Measurements from ENCODE around the gene GBE1.

DNA sequence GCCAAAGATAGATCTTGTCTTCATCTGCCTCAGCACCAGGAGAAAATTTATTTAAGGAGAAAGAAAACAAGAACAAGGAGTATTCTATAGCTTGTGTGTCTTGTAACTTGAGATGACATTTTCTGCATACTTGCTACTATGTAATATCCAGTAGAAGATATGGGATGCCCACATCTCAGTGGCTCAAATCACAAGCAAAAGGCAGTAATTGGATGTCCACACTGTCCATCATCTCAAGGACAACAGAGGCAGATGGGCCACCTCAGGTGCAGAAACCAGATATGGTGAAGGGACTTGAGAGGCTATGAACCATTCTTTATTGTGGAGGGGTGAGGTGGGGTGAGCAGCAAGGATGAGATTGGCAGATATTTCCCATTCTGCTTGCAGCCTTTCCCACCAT, 309.0 kb downstream of the GBE1 start:
- TF ChIP-seq, protein P1, sequence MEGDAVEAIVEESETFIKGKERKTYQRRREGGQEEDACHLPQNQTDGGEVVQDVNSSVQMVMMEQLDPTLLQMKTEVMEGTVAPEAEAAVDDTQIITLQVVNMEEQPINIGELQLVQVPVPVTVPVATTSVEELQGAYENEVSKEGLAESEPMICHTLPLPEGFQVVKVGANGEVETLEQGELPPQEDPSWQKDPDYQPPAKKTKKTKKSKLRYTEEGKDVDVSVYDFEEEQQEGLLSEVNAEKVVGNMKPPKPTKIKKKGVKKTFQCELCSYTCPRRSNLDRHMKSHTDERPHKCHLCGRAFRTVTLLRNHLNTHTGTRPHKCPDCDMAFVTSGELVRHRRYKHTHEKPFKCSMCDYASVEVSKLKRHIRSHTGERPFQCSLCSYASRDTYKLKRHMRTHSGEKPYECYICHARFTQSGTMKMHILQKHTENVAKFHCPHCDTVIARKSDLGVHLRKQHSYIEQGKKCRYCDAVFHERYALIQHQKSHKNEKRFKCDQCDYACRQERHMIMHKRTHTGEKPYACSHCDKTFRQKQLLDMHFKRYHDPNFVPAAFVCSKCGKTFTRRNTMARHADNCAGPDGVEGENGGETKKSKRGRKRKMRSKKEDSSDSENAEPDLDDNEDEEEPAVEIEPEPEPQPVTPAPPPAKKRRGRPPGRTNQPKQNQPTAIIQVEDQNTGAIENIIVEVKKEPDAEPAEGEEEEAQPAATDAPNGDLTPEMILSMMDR (optimal IDR thresholded peaks at IDR 0.05 in 1 of 3, IDR thresholded peaks at IDR 0.05 in 1 of 3, conservative IDR thresholded peaks at IDR 0.05 in 1 of 3; ENCODE audit: extremely low read depth in 1 of 3, insufficient read depth in 2 of 3, low read length in 3 of 3): no peak
- TF ChIP-seq EZH2 (IDR thresholded peaks at IDR 0.05; ENCODE audit: low read length): no peak

Data from keratinocyte (primary cell).